Measurements from ENCODE around the gene SH2D7. TPM values are rescaled to one million over a fixed set of nuclear protein-coding genes. Genes with fewer than 3 reads are reported as not detected.

Gene SH2D7
- not detected in 5 replicates for total RNA-seq (2022; extraction: Qiagen RNA extraction)

DNA sequence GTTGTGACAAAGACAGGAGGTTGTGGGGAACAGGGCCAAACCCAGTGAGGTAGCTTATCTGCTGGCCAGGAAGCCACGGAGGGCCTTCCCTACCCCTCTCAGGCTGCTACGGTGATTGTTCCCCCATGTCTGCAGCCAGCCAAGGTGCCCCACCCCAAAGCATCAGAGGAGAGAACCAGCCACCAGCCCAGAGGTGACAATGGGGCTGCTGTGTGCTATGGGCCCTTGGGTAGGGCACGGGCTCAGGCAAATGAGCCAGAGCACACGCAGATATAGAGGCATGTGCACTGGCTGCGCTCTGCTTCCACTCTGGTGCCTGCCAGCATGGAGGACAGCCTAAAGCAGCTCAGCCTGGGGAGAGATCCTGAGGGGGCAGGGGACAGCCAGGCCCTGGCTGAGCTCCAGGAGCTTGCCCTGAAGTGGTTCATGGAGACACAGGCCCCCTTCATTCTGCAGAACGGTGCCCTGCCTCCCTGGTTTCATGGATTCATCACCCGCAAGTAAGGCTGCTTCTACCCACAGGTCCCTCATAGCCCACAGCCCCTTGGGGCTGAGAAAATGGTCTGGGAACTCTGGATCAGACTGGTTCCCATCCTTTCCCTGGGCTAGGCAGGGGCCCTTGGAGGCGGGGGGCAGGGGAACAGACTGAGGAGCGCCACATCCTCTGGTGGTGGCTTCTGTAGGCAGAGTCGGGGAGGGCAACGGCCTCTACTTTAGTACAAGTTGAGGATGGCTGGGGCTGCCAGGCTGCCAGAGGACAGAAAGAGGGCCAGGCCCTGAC, at the start of gene SH2D7:
Gene SH2D7 (plus strand): TSS at position 301 of the 781 bp plus-strand sequence. CDS start 24 bp downstream, at position 325.

DNA sequence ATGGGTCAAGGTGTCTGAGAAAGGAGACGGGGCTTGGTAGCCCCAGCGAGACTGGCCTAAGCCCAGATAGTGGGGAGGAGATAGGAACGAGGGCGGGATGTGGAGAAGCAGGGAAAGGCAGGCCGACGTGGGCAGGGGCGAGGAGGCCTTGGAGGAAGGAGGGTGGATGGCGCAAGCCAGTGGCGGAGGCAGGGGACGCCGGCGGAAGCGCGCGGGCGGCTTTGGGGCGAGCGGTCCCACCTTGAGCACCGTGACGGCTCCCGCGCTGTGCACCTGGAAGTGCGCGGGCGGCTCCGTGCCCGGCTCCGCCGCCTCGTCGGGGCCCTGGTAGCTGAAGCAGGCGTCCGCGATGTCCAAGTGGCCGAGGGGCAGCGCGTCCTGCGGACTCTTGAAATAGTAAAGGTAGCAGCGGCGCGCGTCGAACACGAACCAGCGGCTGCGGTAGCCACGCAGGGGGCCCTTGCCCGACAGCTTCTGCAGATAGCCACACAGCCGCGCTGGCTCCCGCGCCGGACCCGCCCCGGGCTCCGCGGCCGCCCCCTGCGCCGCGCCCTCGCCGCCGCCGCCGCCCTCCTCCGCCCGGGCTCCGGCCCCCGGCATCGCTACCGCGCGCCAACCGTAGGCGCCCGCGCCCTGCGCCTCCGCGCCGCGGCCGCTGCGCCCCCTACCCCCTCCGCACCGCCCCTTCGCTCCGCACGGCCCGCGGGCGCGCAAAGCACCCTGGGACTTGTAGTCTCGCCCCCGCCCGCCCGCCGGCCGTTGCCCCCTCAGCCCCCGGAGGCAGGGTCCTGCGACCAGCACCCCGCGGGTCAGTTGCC, 15.1 kb upstream of the SH2D7 start, which contains the start of gene TBC1D2B:
Gene TBC1D2B (minus strand): TSS at position 659 of the 818 bp plus-strand sequence. CDS start 59 bp downstream, at position 600.

DNA sequence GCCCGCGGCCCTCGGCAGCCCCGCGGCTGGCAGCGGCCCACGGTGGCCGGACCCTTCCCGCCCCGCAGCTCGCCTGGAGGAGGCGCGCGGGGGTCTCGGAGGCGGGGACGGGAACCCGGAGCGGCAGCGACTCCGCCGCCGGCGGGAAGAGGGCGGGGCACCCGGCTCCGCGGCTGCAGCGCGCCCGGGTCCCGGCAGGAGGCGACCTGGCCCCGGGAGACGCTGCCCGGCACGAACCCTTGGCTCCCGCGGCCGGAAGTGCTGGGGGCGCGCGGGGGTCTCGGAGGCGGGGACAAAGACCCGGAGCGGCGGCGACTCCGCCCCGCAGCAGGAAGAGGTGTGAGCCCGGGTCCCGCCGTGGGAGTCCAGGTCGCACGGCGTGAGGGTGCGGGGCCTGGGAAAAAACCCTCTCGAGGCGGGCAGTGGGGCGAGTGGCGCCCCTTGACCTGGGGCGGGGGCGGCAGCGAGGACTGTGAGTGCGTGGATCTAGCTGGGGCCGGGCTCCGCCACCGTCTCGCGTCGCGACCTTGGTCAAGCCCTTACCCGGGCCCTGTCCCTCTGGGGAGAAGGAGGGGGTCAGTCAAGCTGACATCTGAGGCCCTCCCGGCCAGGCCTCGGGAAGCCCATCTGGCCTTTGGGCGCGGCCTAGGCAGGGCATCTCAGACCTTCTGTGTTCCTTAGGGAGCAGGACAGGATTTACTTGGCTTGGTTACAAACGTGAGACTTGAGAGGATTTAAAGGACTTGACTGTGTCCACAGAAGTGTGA, 39.1 kb downstream of the SH2D7 start, which contains the start of gene CIB2:
Gene CIB2 (minus strand): TSS at position 151 of the 767 bp plus-strand sequence. CDS start 230 bp downstream, outside the sequence.

DNA sequence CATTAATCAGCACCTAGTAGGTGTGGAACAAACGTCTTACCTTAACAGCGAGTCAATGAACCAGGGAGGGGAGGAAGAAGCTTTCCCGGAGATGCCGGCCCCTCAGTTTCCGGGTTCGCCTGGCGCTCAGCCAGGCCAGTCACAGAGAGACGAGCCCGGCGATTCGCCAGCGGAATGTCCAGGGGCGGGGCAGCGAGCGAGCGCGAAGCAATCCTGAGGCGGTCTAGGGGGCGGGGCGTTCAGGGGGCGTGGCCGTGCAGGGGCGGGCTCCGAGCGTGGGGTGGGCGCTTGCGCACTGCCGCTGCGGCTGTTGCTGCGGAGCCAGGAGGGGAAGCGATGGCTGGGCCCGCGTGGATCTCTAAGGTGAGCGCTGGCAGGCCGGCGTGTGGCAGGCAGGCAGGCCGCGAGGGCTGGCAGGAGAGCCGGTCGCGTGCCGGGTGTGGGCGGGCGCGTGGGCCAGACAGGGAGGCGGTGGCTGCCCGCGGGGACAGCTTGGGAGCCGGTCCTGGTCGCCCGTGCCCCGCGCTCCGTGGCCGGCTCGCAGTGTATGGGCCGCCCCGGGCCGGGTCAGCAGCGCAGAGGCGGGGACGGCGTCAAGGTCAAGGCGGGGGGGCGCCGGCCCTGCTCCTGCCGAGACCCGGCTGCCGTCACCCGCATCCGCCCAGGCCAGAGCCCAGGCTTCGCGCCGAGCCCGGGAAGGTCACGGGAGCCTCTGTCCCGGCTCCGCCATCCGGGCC, 56.9 kb downstream of the SH2D7 start, which contains the start of gene IDH3A:
Gene IDH3A (plus strand): TSS at position 295 of the 737 bp plus-strand sequence. CDS start 42 bp downstream, at position 337.

Other genes with a start within 250 kb of the SH2D7 start
- 14.3 to 18.4 TPM (median 16.4 TPM) in 5 replicates for gene TBC1D2B, start 14.8 kb upstream of the SH2D7 start, total RNA-seq (2022; extraction: Qiagen RNA extraction)
- 26.1 to 30.0 TPM (median 28.1 TPM) in 5 replicates for gene CIB2, start 38.9 kb downstream of the SH2D7 start, total RNA-seq (2022; extraction: Qiagen RNA extraction)
- gene IDH3A, start 56.8 kb downstream of the SH2D7 start, total RNA-seq (2022; extraction: Qiagen RNA extraction), result 61.4 to 113 TPM (median 66.0 TPM) in 5 replicates
- gene ACSBG1, start 142.0 kb downstream of the SH2D7 start, total RNA-seq (2022; extraction: Qiagen RNA extraction), result 0.07 to 0.25 TPM (median 0.17 TPM) in 5 replicates
- 0.05 to 0.08 TPM in 2 of 5 replicates, not detected in the others for gene DNAJA4, start 172.0 kb downstream of the SH2D7 start, total RNA-seq (2022; extraction: Qiagen RNA extraction)
- 79.6 to 118 TPM (median 86.2 TPM) in 5 replicates for gene SKIC8, start 207.0 kb downstream of the SH2D7 start, total RNA-seq (2022; extraction: Qiagen RNA extraction)
- 0.68 to 2.0 TPM (median 1.1 TPM) in 5 replicates for gene CRABP1, start 247.8 kb downstream of the SH2D7 start, total RNA-seq (2022; extraction: Qiagen RNA extraction)

All from A549 treated with Hydrocortisone at 1 μM for 4 hours (cell line).